PFSK-1 (cell line): ENCODE results near the gene TMEM213.

Source experiments
- POLR2AphosphoS5 ChIP-seq: IDR thresholded peaks from 2 replicates; pipeline ENCODE4 v1.6.1; 2012; ENCODE audit warnings: low read depth, mild to moderate bottlenecking, control low read depth, low read length, moderate library complexity
- SIN3A ChIP-seq: IDR thresholded peaks from 2 replicates; pipeline ENCODE4 v1.6.1; 2012; ENCODE audit warnings: mild to moderate bottlenecking, low read length, moderate library complexity, borderline replicate concordance; ENCODE audit not compliant: insufficient read depth
- TF ChIP-seq, protein P1 (sequence below), 2 experiments: IDR thresholded peaks; 2 replicates each; pipeline versions ENCODE4 v1.6.1 to v1.8.0; 2011 to 2012; ENCODE audit warnings: low read depth in 2 of 2, low read length in 2 of 2, control low read depth in 1 of 2, inconsistent platforms in 1 of 2, mild to moderate bottlenecking in 1 of 2, moderate library complexity in 1 of 2; ENCODE audit not compliant: insufficient read depth in 1 of 2

DNA sequence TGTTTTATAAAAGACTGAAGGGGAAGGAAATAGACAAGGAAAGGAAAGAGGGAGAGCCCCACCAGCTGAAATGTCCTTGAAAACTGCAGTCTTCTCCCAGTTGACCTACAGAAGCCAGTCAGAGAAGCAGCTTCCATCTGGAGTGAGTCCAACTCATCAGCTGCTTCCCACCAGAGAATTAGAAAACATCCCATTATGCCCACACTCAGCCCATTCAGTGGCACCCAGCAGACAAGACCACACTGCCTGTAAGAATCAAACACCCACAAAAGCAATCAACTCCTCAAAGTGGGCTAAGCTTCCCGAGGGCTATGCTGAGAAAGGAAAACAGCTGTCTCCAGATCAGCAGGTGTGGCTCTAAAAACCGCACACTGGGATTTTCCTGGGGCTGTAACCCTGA, 29.6 kb upstream of the TMEM213 start:
- no peak for TF ChIP-seq POLR2AphosphoS5
- TF ChIP-seq, protein P1, sequence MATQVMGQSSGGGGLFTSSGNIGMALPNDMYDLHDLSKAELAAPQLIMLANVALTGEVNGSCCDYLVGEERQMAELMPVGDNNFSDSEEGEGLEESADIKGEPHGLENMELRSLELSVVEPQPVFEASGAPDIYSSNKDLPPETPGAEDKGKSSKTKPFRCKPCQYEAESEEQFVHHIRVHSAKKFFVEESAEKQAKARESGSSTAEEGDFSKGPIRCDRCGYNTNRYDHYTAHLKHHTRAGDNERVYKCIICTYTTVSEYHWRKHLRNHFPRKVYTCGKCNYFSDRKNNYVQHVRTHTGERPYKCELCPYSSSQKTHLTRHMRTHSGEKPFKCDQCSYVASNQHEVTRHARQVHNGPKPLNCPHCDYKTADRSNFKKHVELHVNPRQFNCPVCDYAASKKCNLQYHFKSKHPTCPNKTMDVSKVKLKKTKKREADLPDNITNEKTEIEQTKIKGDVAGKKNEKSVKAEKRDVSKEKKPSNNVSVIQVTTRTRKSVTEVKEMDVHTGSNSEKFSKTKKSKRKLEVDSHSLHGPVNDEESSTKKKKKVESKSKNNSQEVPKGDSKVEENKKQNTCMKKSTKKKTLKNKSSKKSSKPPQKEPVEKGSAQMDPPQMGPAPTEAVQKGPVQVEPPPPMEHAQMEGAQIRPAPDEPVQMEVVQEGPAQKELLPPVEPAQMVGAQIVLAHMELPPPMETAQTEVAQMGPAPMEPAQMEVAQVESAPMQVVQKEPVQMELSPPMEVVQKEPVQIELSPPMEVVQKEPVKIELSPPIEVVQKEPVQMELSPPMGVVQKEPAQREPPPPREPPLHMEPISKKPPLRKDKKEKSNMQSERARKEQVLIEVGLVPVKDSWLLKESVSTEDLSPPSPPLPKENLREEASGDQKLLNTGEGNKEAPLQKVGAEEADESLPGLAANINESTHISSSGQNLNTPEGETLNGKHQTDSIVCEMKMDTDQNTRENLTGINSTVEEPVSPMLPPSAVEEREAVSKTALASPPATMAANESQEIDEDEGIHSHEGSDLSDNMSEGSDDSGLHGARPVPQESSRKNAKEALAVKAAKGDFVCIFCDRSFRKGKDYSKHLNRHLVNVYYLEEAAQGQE (IDR thresholded peaks at IDR 0.05; ENCODE audit: insufficient read depth in 1 of 2, low read depth in 2 of 2, low read length in 2 of 2), result no peak
- TF ChIP-seq SIN3A, result no peak
